Panc1 (cell line): Measurements from ENCODE around the gene PSMA8. TPM values are rescaled to one million over a fixed set of nuclear protein-coding genes. Genes with fewer than 3 reads are reported as not detected.

Source experiments
- ATAC-seq: fragments of 200-7000 bp; cut with Tn5 transposase; 2 replicates; pipeline ENCODE4 v1.9.1; 2020; ENCODE audit warnings: mild to moderate bottlenecking, moderate library complexity
- BruUV-seq: library from RNA; stranded (reverse); fragments of 400-500 nt; replicated peaks from 2 replicates; lab custom pipeline; 2021; lab: Mats Ljungman, UMichigan
- CTCF ChIA-PET: fragments of 300-600 bp; sonication (Branson Sonifier 250); formaldehyde crosslinking; loops from one replicate; lab custom pipeline; 2022; ENCODE audit warnings: antibody characterized with exemption; lab: Charles Lee
- POLR2A ChIA-PET: fragments of 300-600 bp; sonication (Branson Sonifier 250); formaldehyde crosslinking; loops from one replicate; lab custom pipeline; 2022; ENCODE audit warnings: antibody characterized with exemption; lab: Charles Lee
- DNase-seq: peaks from one replicate; pipeline ENCODE4 v3.0.0-alpha.2; 2010; ENCODE audit warnings: low read depth, low spot score
- H3K27ac ChIP-seq: 2 replicates; pipeline ENCODE4 v1.5.1; 2011; ENCODE audit warnings: mild to moderate bottlenecking, low read length, inconsistent platforms
- H3K27me3 ChIP-seq: fragments of 200-500 bp; sonication (Bioruptor generic); 2 replicates; pipeline ENCODE4 v1.6.0; 2014; ENCODE audit warnings: low read length, inconsistent platforms; ENCODE audit not compliant: control insufficient read depth, insufficient read depth
- H3K36me3 ChIP-seq: fragments of 200-500 bp; sonication (Bioruptor generic); 2 replicates; pipeline ENCODE4 v1.5.1; 2014; ENCODE audit warnings: inconsistent platforms, mild to moderate bottlenecking, low read length, moderate library complexity; ENCODE audit not compliant: control insufficient read depth, insufficient read depth
- H3K4me1 ChIP-seq: 2 replicates; pipeline ENCODE4 v1.5.1; 2011; ENCODE audit warnings: inconsistent platforms, mild to moderate bottlenecking, low read length, moderate library complexity; ENCODE audit not compliant: control insufficient read depth, insufficient read depth
- H3K4me3 ChIP-seq, 2 experiments: 2 replicates each; pipeline ENCODE4 v1.5.1; 2011 to 2012; ENCODE audit warnings: low read depth in 2 of 2, low read length in 2 of 2, mild to moderate bottlenecking in 2 of 2, inconsistent platforms in 1 of 2, moderate library complexity in 1 of 2
- H3K9me3 ChIP-seq: fragments of 200-500 bp; sonication (Bioruptor generic); 2 replicates; pipeline ENCODE4 v1.5.1; 2014; ENCODE audit warnings: low read depth, mild to moderate bottlenecking, inconsistent platforms, low read length, moderate library complexity; ENCODE audit not compliant: control insufficient read depth, insufficient read depth
- CTCF ChIP-seq: fragments of 450-650 bp; IDR thresholded peaks from 2 replicates; pipeline ENCODE4 v1.5.1; 2017; ENCODE audit warnings: mild to moderate bottlenecking
- POLR2AphosphoS5 ChIP-seq: IDR thresholded peaks from 2 replicates; pipeline ENCODE4 v1.6.1; 2012; ENCODE audit warnings: mild to moderate bottlenecking, low read depth, low read length, moderate library complexity
- REST ChIP-seq, 2 experiments: IDR thresholded peaks; 2 replicates each; pipeline ENCODE4 v1.6.1; 2011 to 2012; ENCODE audit warnings: low read depth in 2 of 2, control low read depth in 1 of 2, low read length in 1 of 2, mild to moderate bottlenecking in 1 of 2, moderate library complexity in 1 of 2; ENCODE audit not compliant: insufficient read depth in 1 of 2
- SIN3A ChIP-seq: IDR thresholded peaks from 2 replicates; pipeline ENCODE4 v1.6.1; 2012; ENCODE audit warnings: low read depth, mild to moderate bottlenecking, low read length, moderate library complexity, borderline replicate concordance; ENCODE audit not compliant: insufficient read depth
- TCF7L2 ChIP-seq: IDR thresholded peaks from 2 replicates; pipeline ENCODE4 v1.6.1; 2011; ENCODE audit warnings: mild to moderate bottlenecking, low read depth, low read length, inconsistent platforms
- in situ Hi-C: cut with HindIII; loops from 2 replicates; pipeline ENCODE4 v1.10.0; 2016; ENCODE audit warnings: low sequenced_read_pairs, low pct_unique_long_range_greater_than_20kb
- intact Hi-C: fragments of 100-400 bp; cut with micrococcal nuclease; formaldehyde crosslinking; loops from one replicate; pipeline ENCODE4 v1.10.0; 2022; ENCODE audit not compliant: unreplicated experiment
- total RNA-seq: library from RNA; stranded (reverse); gene quantifications from one replicate; pipeline ENCODE4 v1.2.1, GENCODE V29; 2021; ENCODE audit not compliant: unreplicated experiment

PSMA8 gene
- total RNA-seq, 1 experiment from 2014 or later = not detected

GRCh38 chr18:26175481-26175880, 41.8 kb downstream of the PSMA8 start:
- ATAC-seq = no peak
- CTCF ChIA-PET = no interaction called here

GRCh38 chr18:26176134-26176533, 42.5 kb downstream of the PSMA8 start:
- no peak for TF ChIP-seq REST (IDR thresholded peaks at IDR 0.05; ENCODE audit: insufficient read depth in 1 of 2, low read depth in 2 of 2, low read length in 1 of 2)
- no peak for TF ChIP-seq TCF7L2
- no peak for TF ChIP-seq POLR2AphosphoS5
- no peak for TF ChIP-seq SIN3A
- no peak for TF ChIP-seq CTCF
- no peak for DNase-seq
- ChIA-PET CTCF (no interaction called here), POLR2A (no interaction called here)
- Histone ChIP-seq H3K36me3 (no peaks in the 10 kb centered on the region), H3K27ac (no peak overlapping the region), H3K4me3 (no peak overlapping the region), H3K9me3 (no peaks in the 10 kb centered on the region), H3K27me3 (peaks cover 4% of the 10 kb centered on the region; the same call in 1 of the 2 replicates), H3K4me1 (no peaks in the 10 kb centered on the region)
- no TSS peak for BruUV-seq
- intact Hi-C loops (no loop called here), in situ Hi-C loops (no loop called here)
- ATAC-seq = no peak

More at GRCh38 chr18:26175481-26175880, 41.8 kb downstream of the PSMA8 start:
- intact Hi-C loops = no loop called here
- Histone ChIP-seq H3K9me3 (no peaks in the 10 kb centered on the region), H3K27ac (no peak overlapping the region), H3K36me3 (no peaks in the 10 kb centered on the region), H3K4me1 (no peaks in the 10 kb centered on the region), H3K27me3 (peaks cover 4% of the 10 kb centered on the region; the same call in 1 of the 2 replicates), H3K4me3 (no peak overlapping the region)
- POLR2A ChIA-PET = interaction anchor here (0.6 kb wide), 1 partner anchor 13 kb away, joined by 3 read pairs; no protein-coding TSS in a partner anchor
- BruUV-seq = no TSS peak
- TF ChIP-seq CTCF = no peak
- TF ChIP-seq TCF7L2 = no peak
- no peak for TF ChIP-seq POLR2AphosphoS5
- TF ChIP-seq SIN3A = no peak
- TF ChIP-seq REST (IDR thresholded peaks at IDR 0.05; ENCODE audit: insufficient read depth in 1 of 2, low read depth in 2 of 2, low read length in 1 of 2) = no peak
- in situ Hi-C loops = no loop called here
- no peak for DNase-seq
